ENCODE measurements around the gene TENM4. TPM values are rescaled to one million over a fixed set of nuclear protein-coding genes. Genes with fewer than 3 reads are reported as not detected.

TENM4 gene
- 83.1 TPM for polyA plus RNA-seq (2013, experiment 1 of 4)
- 123 TPM for polyA plus RNA-seq (2013, experiment 2 of 4)
- 83.5 TPM for polyA plus RNA-seq (2013, experiment 3 of 4)
- polyA plus RNA-seq (2013, experiment 4 of 4), result 85.9 TPM

- Histone ChIP-seq H3K4me3 (ENCODE audit: insufficient read depth, low read depth, low read length) (peak within 1 kb of the TSS; percentile 79), H3K4me1 (ENCODE audit: control insufficient read depth, insufficient read depth, low read length) (peaks cover 24% of the 10 kb centered on the region), H3K36me3 (ENCODE audit: control insufficient read depth, insufficient read depth, low read length) (no peaks in the 10 kb centered on the region), H3K27ac (ENCODE audit: insufficient read depth, low read depth, low read length, poor library complexity, severe bottlenecking) (peak within 1 kb of the TSS; percentile 22), H3K9me3 (ENCODE audit: control insufficient read depth, low read length) (no peaks in the 10 kb centered on the region), H3K27me3 (ENCODE audit: control insufficient read depth, insufficient read depth, low read length, poor library complexity, severe bottlenecking) (peaks cover 60% of the 10 kb centered on the region)
- 0 to 1% methylated on average over 68 to 69 of the region's 74 CpGs for WGBS, 2 experiments
These were observed at the start of gene TENM4 for GRCh38 chr11:79440571-79441460. TSS of gene TENM4 (minus strand) at chr11:79441030. CDS start at chr11:79069944, 371,086 bp downstream.

- Histone ChIP-seq H3K4me1 (ENCODE audit: control insufficient read depth, insufficient read depth, low read length) (peaks cover 13% of the 10 kb centered on the region), H3K27me3 (ENCODE audit: control insufficient read depth, insufficient read depth, low read length, poor library complexity, severe bottlenecking) (no peaks in the 10 kb centered on the region), H3K27ac (ENCODE audit: insufficient read depth, low read depth, low read length, poor library complexity, severe bottlenecking) (no peak overlapping the region), H3K36me3 (ENCODE audit: control insufficient read depth, insufficient read depth, low read length) (no peaks in the 10 kb centered on the region), H3K4me3 (ENCODE audit: insufficient read depth, low read depth, low read length) (no peak overlapping the region), H3K9me3 (ENCODE audit: control insufficient read depth, low read length) (no peaks in the 10 kb centered on the region)
- WGBS, 2 experiments, result 91 to 95% methylated on average over 4 of the region's 4 CpGs
These were observed 47.5 kb upstream of the TENM4 start for GRCh38 chr11:79488286-79488685.

GRCh38 chr11:79487412-79487811 is 46.6 kb upstream of the TENM4 start:
- Histone ChIP-seq H3K4me1 (ENCODE audit: control insufficient read depth, insufficient read depth, low read length) (peaks cover 13% of the 10 kb centered on the region), H3K27me3 (ENCODE audit: control insufficient read depth, insufficient read depth, low read length, poor library complexity, severe bottlenecking) (no peaks in the 10 kb centered on the region), H3K27ac (ENCODE audit: insufficient read depth, low read depth, low read length, poor library complexity, severe bottlenecking) (no peak overlapping the region), H3K9me3 (ENCODE audit: control insufficient read depth, low read length) (no peaks in the 10 kb centered on the region), H3K36me3 (ENCODE audit: control insufficient read depth, insufficient read depth, low read length) (no peaks in the 10 kb centered on the region), H3K4me3 (ENCODE audit: insufficient read depth, low read depth, low read length) (no peak overlapping the region)
- 89 to 100% methylated on average over 2 of the region's 2 CpGs for WGBS, 2 experiments

- Histone ChIP-seq H3K27ac (ENCODE audit: insufficient read depth, low read depth, low read length, poor library complexity, severe bottlenecking) (no peak overlapping the region), H3K4me1 (ENCODE audit: control insufficient read depth, insufficient read depth, low read length) (peaks cover 13% of the 10 kb centered on the region), H3K36me3 (ENCODE audit: control insufficient read depth, insufficient read depth, low read length) (no peaks in the 10 kb centered on the region), H3K27me3 (ENCODE audit: control insufficient read depth, insufficient read depth, low read length, poor library complexity, severe bottlenecking) (no peaks in the 10 kb centered on the region), H3K4me3 (ENCODE audit: insufficient read depth, low read depth, low read length) (no peak overlapping the region), H3K9me3 (ENCODE audit: control insufficient read depth, low read length) (no peaks in the 10 kb centered on the region)
- 43 to 49% methylated on average over 6 of the region's 6 CpGs for WGBS, 2 experiments
These were observed 45.6 kb upstream of the TENM4 start for GRCh38 chr11:79486242-79486984.

GRCh38 chr11:79485694-79486093 is 44.9 kb upstream of the TENM4 start:
- Histone ChIP-seq H3K4me3 (ENCODE audit: insufficient read depth, low read depth, low read length) (no peak overlapping the region), H3K9me3 (ENCODE audit: control insufficient read depth, low read length) (no peaks in the 10 kb centered on the region), H3K27me3 (ENCODE audit: control insufficient read depth, insufficient read depth, low read length, poor library complexity, severe bottlenecking) (no peaks in the 10 kb centered on the region), H3K36me3 (ENCODE audit: control insufficient read depth, insufficient read depth, low read length) (no peaks in the 10 kb centered on the region), H3K4me1 (ENCODE audit: control insufficient read depth, insufficient read depth, low read length) (peaks cover 13% of the 10 kb centered on the region), H3K27ac (ENCODE audit: insufficient read depth, low read depth, low read length, poor library complexity, severe bottlenecking) (no peak overlapping the region)
- WGBS, 2 experiments, result 2 to 5% methylated on average over 4 of the region's 4 CpGs

GRCh38 chr11:79484872-79485271 is 44.0 kb upstream of the TENM4 start:
- no peak overlapping the region for H3K4me3 ChIP-seq (ENCODE audit: insufficient read depth, low read depth, low read length)
- no peak overlapping the region for H3K27ac ChIP-seq (ENCODE audit: insufficient read depth, low read depth, low read length, poor library complexity, severe bottlenecking)
- no peaks in the 10 kb centered on the region for H3K9me3 ChIP-seq (ENCODE audit: control insufficient read depth, low read length)
- no peaks in the 10 kb centered on the region for H3K27me3 ChIP-seq (ENCODE audit: control insufficient read depth, insufficient read depth, low read length, poor library complexity, severe bottlenecking)
- H3K4me1 ChIP-seq (ENCODE audit: control insufficient read depth, insufficient read depth, low read length), result peaks cover 13% of the 10 kb centered on the region
- no peaks in the 10 kb centered on the region for H3K36me3 ChIP-seq (ENCODE audit: control insufficient read depth, insufficient read depth, low read length)

GRCh38 chr11:79482800-79483199 is 42.0 kb upstream of the TENM4 start:
- Histone ChIP-seq H3K27ac (ENCODE audit: insufficient read depth, low read depth, low read length, poor library complexity, severe bottlenecking) (no peak overlapping the region), H3K27me3 (ENCODE audit: control insufficient read depth, insufficient read depth, low read length, poor library complexity, severe bottlenecking) (no peaks in the 10 kb centered on the region)
- 83 to 92% methylated on average over 2 to 3 of the region's 3 CpGs for WGBS, 2 experiments

GRCh38 chr11:79481795-79482194 is 41.0 kb upstream of the TENM4 start:
- Histone ChIP-seq H3K27ac (ENCODE audit: insufficient read depth, low read depth, low read length, poor library complexity, severe bottlenecking) (no peak overlapping the region), H3K4me1 (ENCODE audit: control insufficient read depth, insufficient read depth, low read length) (peaks cover 13% of the 10 kb centered on the region), H3K9me3 (ENCODE audit: control insufficient read depth, low read length) (no peaks in the 10 kb centered on the region), H3K4me3 (ENCODE audit: insufficient read depth, low read depth, low read length) (no peak overlapping the region), H3K27me3 (ENCODE audit: control insufficient read depth, insufficient read depth, low read length, poor library complexity, severe bottlenecking) (no peaks in the 10 kb centered on the region), H3K36me3 (ENCODE audit: control insufficient read depth, insufficient read depth, low read length) (no peaks in the 10 kb centered on the region)
- 86% methylated on average over 2 to 3 of the region's 3 CpGs for WGBS, 2 experiments

More at GRCh38 chr11:79482800-79483199, 42.0 kb upstream of the TENM4 start:
- H3K4me3 ChIP-seq (ENCODE audit: insufficient read depth, low read depth, low read length), result no peak overlapping the region
- no peaks in the 10 kb centered on the region for H3K36me3 ChIP-seq (ENCODE audit: control insufficient read depth, insufficient read depth, low read length)
- H3K4me1 ChIP-seq (ENCODE audit: control insufficient read depth, insufficient read depth, low read length), result peaks cover 13% of the 10 kb centered on the region
- no peaks in the 10 kb centered on the region for H3K9me3 ChIP-seq (ENCODE audit: control insufficient read depth, low read length)

- no peak overlapping the region for H3K4me3 ChIP-seq (ENCODE audit: insufficient read depth, low read depth, low read length)
- H3K9me3 ChIP-seq (ENCODE audit: control insufficient read depth, low read length), result no peaks in the 10 kb centered on the region
- no peaks in the 10 kb centered on the region for H3K27me3 ChIP-seq (ENCODE audit: control insufficient read depth, insufficient read depth, low read length, poor library complexity, severe bottlenecking)
These were observed 40.0 kb upstream of the TENM4 start for GRCh38 chr11:79480864-79481263.

More at GRCh38 chr11:79480864-79481263, 40.0 kb upstream of the TENM4 start:
- Histone ChIP-seq H3K27ac (ENCODE audit: insufficient read depth, low read depth, low read length, poor library complexity, severe bottlenecking) (no peak overlapping the region), H3K36me3 (ENCODE audit: control insufficient read depth, insufficient read depth, low read length) (no peaks in the 10 kb centered on the region), H3K4me1 (ENCODE audit: control insufficient read depth, insufficient read depth, low read length) (peaks cover 5% of the 10 kb centered on the region)
- 90 to 94% methylated on average over 1 to 3 of the region's 4 CpGs for WGBS, 2 experiments

Data from ectodermal cell (in vitro differentiated cells).